Measurements from ENCODE around the gene LRRK2.

LRRK2 gene

GRCh38 chr12:40390980-40391379 is 166.2 kb downstream of the LRRK2 start:
- H3K4me3 ChIP-seq (ENCODE audit: low read depth, low read length), result no peak overlapping the region

DNA sequence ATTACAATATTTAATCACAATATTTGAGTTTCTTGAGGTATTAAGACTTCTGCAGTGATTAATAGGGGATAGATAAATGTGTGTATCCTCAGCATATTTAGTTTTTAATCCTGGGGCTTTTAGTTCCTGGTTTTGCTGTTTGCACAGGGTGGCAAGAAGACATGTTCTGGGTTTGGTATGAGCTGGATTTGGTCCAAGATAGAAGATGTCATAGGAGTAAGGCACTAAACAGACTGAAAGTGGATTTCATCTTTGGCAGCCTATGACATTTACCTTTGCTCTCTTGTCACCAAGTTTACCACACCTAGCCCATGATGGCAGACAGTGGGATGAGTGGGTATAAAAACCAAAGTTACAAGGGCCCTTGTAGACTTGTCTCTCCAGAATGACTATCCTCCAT is 168.2 kb downstream of the LRRK2 start:
- no peak overlapping the region for H3K4me3 ChIP-seq (ENCODE audit: low read depth, low read length)

- H3K4me3 ChIP-seq (ENCODE audit: low read depth, low read length), result no peak overlapping the region
Measured at GRCh38 chr12:40399656-40400055, 174.9 kb downstream of the LRRK2 start.

GRCh38 chr12:40405419-40405818 is 180.6 kb downstream of the LRRK2 start:
- H3K4me3 ChIP-seq (ENCODE audit: low read depth, low read length), result no peak overlapping the region

All from iPS-11a (cell line).